Activated T-cell treated with anti-CD3 and anti-CD28 coated beads, Interleukin-2, amount 50 U/mL, for 72 hours (primary cell): ENCODE data around the gene ZSCAN10. TPM values are rescaled to one million over a fixed set of nuclear protein-coding genes. Genes with fewer than 3 reads are reported as not detected.
"Not testable (repeated sequence)": the region's sequence is repeated elsewhere in the genome, so short reads cannot be mapped to it uniquely, and the experiment has no call there.

Experiments used
- ATAC-seq, 2 donors: fragments of 150-1000 bp; cut with Tn5 transposase; replicated peaks in 1 of 2; 2 replicates each; pipeline ENCODE4 v1.10.0; 2021; ENCODE audit warnings: moderate library complexity in 2 of 2, mild to moderate bottlenecking in 1 of 2
- DNase-seq, 2 donors: peaks; one replicate each; pipeline ENCODE4 v3.0.0; 2021 to 2022; ENCODE audit warnings: mixed read lengths in 1 of 2
- H3K27ac Mint-ChIP-seq: one replicate; pipeline ENCODE4 v1.8.0; 2022; ENCODE audit warnings: mild to moderate bottlenecking, moderate library complexity, mixed read lengths
- H3K27me3 Mint-ChIP-seq: one replicate; pipeline ENCODE4 v1.8.0; 2022; ENCODE audit warnings: low read depth, mixed read lengths
- H3K36me3 Mint-ChIP-seq, 2 donors: one replicate each; pipeline ENCODE4 v1.8.0; 2022; ENCODE audit warnings: mixed read lengths in 2 of 2, mild to moderate bottlenecking in 1 of 2; ENCODE audit not compliant: insufficient read depth in 2 of 2
- H3K4me1 Mint-ChIP-seq: one replicate; pipeline ENCODE4 v1.8.0; 2022; ENCODE audit warnings: low read depth, mixed read lengths
- H3K4me3 Mint-ChIP-seq, 2 donors: one replicate each; pipeline ENCODE4 v1.8.0; 2022; ENCODE audit warnings: mild to moderate bottlenecking in 2 of 2, mixed read lengths in 2 of 2, moderate library complexity in 2 of 2
- H3K9me3 Mint-ChIP-seq, 2 donors: one replicate each; pipeline ENCODE4 v1.8.0; 2022; ENCODE audit warnings: mixed read lengths in 2 of 2
- total RNA-seq, 2 donors: library from RNA; stranded (reverse); gene quantifications; one replicate each; pipeline ENCODE4 v1.2.3, GENCODE V29; 2022

ZSCAN10 gene
- total RNA-seq, 2 donors from 2014 or later, result 0.28 to 0.48 TPM

DNA sequence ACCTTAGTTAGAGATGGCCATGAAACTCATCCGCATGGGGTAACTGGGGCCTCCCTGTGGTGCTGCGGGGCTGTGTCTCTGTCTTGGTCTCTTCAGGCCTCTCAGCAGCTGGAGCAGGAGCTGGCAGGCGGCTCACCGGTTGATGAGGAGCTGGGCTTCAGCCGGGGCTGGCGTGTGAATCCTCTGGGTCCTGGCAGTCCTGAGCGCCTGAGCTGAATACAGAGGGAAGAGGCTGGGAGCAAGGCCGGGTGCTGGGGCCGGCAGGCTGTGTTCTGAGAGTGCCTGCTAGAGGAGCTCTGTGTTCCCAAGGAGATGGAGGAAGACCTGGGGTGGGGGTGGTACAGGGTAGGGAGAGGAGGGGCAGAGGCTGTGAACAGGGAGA lies 43.4 kb downstream of the ZSCAN10 start:
- Mint-ChIP-seq H3K36me3 (peaks cover 9 to 12% of the 10 kb centered on the region in 2 donors), H3K4me1 (peaks cover 77% of the 10 kb centered on the region), H3K4me3 (peak overlapping the region; percentile 52 to 53), H3K27ac (peak overlapping the region; percentile 47)
- H3K27me3 Mint-ChIP-seq, H3K9me3 Mint-ChIP-seq, ATAC-seq, DNase-seq: not testable (repeated sequence)

- Mint-ChIP-seq H3K36me3 (peaks cover 9 to 12% of the 10 kb centered on the region in 2 donors), H3K27me3 (no peaks in the 10 kb centered on the region), H3K27ac (peak overlapping the region; percentile 47), H3K4me3 (peak overlapping the region; percentile 52 to 53), H3K4me1 (peaks cover 77% of the 10 kb centered on the region), H3K9me3 (no peaks in the 10 kb centered on the region)
- ATAC-seq, result no peak
- no peak for DNase-seq
Observed at GRCh38 chr16:3054965-3055733, 43.9 kb downstream of the ZSCAN10 start.

DNA sequence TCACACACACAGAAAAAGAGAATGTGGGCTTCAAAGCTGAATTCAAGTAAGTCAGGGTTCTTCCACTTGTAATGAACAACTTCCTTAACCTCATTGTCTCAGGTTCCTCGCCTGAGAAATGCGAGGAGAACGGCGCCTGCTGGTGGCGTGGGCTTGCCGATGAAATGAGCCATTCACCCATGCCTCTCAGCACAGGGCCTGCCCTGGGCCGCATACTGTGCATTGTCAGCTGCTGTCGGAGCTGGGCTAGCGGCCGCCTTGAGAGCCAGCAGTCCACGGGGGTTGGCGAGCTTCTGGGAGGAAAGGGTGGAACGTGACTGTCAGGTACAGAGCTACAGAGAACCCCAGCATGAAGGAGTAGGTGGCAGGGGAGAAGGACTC lies 45.8 kb downstream of the ZSCAN10 start:
- H3K36me3 Mint-ChIP-seq, H3K27me3 Mint-ChIP-seq, DNase-seq, H3K27ac Mint-ChIP-seq, H3K4me3 Mint-ChIP-seq, H3K9me3 Mint-ChIP-seq: not testable (repeated sequence)
- peak; percentile 31 to 62 for ATAC-seq
- peaks cover 78% of the 10 kb centered on the region for H3K4me1 Mint-ChIP-seq

- not testable (repeated sequence) for H3K36me3 Mint-ChIP-seq, H3K27ac Mint-ChIP-seq, DNase-seq, H3K9me3 Mint-ChIP-seq, H3K4me3 Mint-ChIP-seq, H3K27me3 Mint-ChIP-seq
- H3K4me1 Mint-ChIP-seq, result peaks cover 82% of the 10 kb centered on the region
- peak; percentile 63 to 81 for ATAC-seq
Observed at GRCh38 chr16:3052571-3053329, 46.3 kb downstream of the ZSCAN10 start.

GRCh38 chr16:3051494-3051893 lies 47.6 kb downstream of the ZSCAN10 start:
- peak; percentile 22 to 32 for ATAC-seq
- H3K4me1 Mint-ChIP-seq, result peaks cover 69% of the 10 kb centered on the region
- H3K4me3 Mint-ChIP-seq, result no peak overlapping the region
- H3K9me3 Mint-ChIP-seq, result no peaks in the 10 kb centered on the region
- peaks cover 12% of the 10 kb centered on the region for H3K27me3 Mint-ChIP-seq
- DNase-seq, result no peak
- H3K36me3 Mint-ChIP-seq, result peaks cover 8 to 10% of the 10 kb centered on the region in 2 donors
- no peak overlapping the region for H3K27ac Mint-ChIP-seq

GRCh38 chr16:3051009-3051408 lies 48.1 kb downstream of the ZSCAN10 start:
- peaks cover 65% of the 10 kb centered on the region for H3K4me1 Mint-ChIP-seq
- H3K36me3 Mint-ChIP-seq, result peaks cover 8 to 10% of the 10 kb centered on the region in 2 donors
- ATAC-seq (no peak), DNase-seq (no peak)
- no peak overlapping the region for H3K27ac Mint-ChIP-seq
- H3K27me3 Mint-ChIP-seq, result peaks cover 12% of the 10 kb centered on the region
- no peak overlapping the region for H3K4me3 Mint-ChIP-seq
- no peaks in the 10 kb centered on the region for H3K9me3 Mint-ChIP-seq

DNA sequence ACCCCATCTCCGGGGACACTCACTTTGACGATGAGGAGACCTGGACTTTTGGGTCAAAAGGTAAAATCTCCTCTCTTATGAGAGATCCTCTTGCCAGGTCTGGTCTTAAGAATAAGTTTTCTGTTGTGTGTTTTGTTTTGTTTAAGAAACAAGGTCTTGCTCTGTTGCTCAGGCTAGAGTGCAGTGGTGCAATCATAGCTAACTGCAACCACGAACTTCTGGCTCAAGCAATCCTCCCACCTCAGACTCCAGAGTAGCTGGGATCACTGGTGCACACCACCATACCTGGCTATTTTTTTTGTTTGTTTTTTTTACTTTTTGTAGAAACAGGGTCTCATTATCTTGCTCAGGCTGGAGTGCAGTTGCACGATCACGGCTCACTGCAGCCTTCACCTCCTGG lies 48.6 kb downstream of the ZSCAN10 start:
- peaks cover 8 to 10% of the 10 kb centered on the region in 2 donors for H3K36me3 Mint-ChIP-seq
- H3K9me3 Mint-ChIP-seq, result no peaks in the 10 kb centered on the region
- no peak overlapping the region for H3K27ac Mint-ChIP-seq
- ATAC-seq (no peak), DNase-seq (no peak)
- peaks cover 60% of the 10 kb centered on the region for H3K4me1 Mint-ChIP-seq
- H3K27me3 Mint-ChIP-seq, result peaks cover 13% of the 10 kb centered on the region
- H3K4me3 Mint-ChIP-seq, result no peak overlapping the region

GRCh38 chr16:3049921-3050481 lies 49.1 kb downstream of the ZSCAN10 start:
- Mint-ChIP-seq H3K27ac (no peak overlapping the region), H3K4me3 (no peak overlapping the region), H3K9me3 (no peaks in the 10 kb centered on the region), H3K27me3 (peaks cover 18% of the 10 kb centered on the region), H3K36me3 (peaks cover 7 to 8% of the 10 kb centered on the region in 2 donors), H3K4me1 (peaks cover 60% of the 10 kb centered on the region)
- no peak for DNase-seq
- ATAC-seq, result no peak

GRCh38 chr16:3047387-3047720 lies 51.7 kb downstream of the ZSCAN10 start:
- Mint-ChIP-seq H3K36me3 (peaks cover 2% of the 10 kb centered on the region in 2 donors), H3K27me3 (peaks cover 43% of the 10 kb centered on the region), H3K27ac (no peak overlapping the region), H3K9me3 (no peaks in the 10 kb centered on the region), H3K4me3 (peak overlapping the region in 1 of 2 donors; percentile 46), H3K4me1 (peaks cover 43% of the 10 kb centered on the region)
- DNase-seq (no peak), ATAC-seq (no peak)

- H3K9me3 Mint-ChIP-seq, result no peaks in the 10 kb centered on the region
- no peak overlapping the region for H3K27ac Mint-ChIP-seq
- H3K4me1 Mint-ChIP-seq, result peaks cover 38% of the 10 kb centered on the region
- H3K27me3 Mint-ChIP-seq, result peaks cover 43% of the 10 kb centered on the region
- ATAC-seq (peak; percentile 19 to 29), DNase-seq (peak in 1 of 2 donors; percentile 45)
- H3K4me3 Mint-ChIP-seq, result peak overlapping the region; percentile 46 to 61
- peaks cover 0 to 2% of the 10 kb centered on the region in 2 donors for H3K36me3 Mint-ChIP-seq
Observed at GRCh38 chr16:3046641-3047386, 52.3 kb downstream of the ZSCAN10 start.

GRCh38 chr16:3045758-3046640 lies 53.1 kb downstream of the ZSCAN10 start, which contains the start of gene MMP25:
Gene MMP25, plus strand, starts transcription at chr16:3046561. Its CDS starts 357 bp downstream, at chr16:3046918.
- Mint-ChIP-seq H3K4me1 (peaks cover 29% of the 10 kb centered on the region), H3K36me3 (no peaks in the 10 kb centered on the region), H3K27ac (no peak within 1 kb of the TSS), H3K4me3 (peak within 1 kb of the TSS; percentile 82 to 86), H3K9me3 (no peaks in the 10 kb centered on the region), H3K27me3 (peaks cover 46% of the 10 kb centered on the region)
- DNase-seq (peak in 1 of 2 donors; percentile 47), ATAC-seq (peak; percentile 38 to 54)

GRCh38 chr16:3044708-3045107 lies 54.4 kb downstream of the ZSCAN10 start:
- Mint-ChIP-seq H3K27me3 (peaks cover 58% of the 10 kb centered on the region), H3K27ac (peak overlapping the region; percentile 3), H3K36me3 (no peaks in the 10 kb centered on the region)

More at GRCh38 chr16:3044708-3045107, 54.4 kb downstream of the ZSCAN10 start:
- Mint-ChIP-seq H3K4me1 (peaks cover 25% of the 10 kb centered on the region), H3K4me3 (peak overlapping the region; percentile 82 to 86), H3K9me3 (no peaks in the 10 kb centered on the region)
- ATAC-seq, result no peak
- DNase-seq, result no peak
